Lung (tissue), 12 donors: Measurements from ENCODE around the gene ZNF318. TPM values are rescaled to one million over a fixed set of nuclear protein-coding genes. Genes with fewer than 3 reads are reported as not detected.

Experiments used
- ATAC-seq: fragments of 200-7000 bp; cut with Tn5 transposase; one replicate; pipeline ENCODE4 v1.9.1; 2020; ENCODE audit warnings: moderate number of reproducible peaks; ENCODE audit not compliant: insufficient read depth, low FRiP score
- DNase-seq, 3 donors: peaks; one replicate each; pipeline ENCODE4 v3.0.0-alpha.2; 2013 to 2017
- H3K27ac ChIP-seq, 2 donors: one replicate each; pipeline ENCODE4 v1.5.1; 2013; ENCODE audit warnings: mild to moderate bottlenecking in 2 of 2, moderate library complexity in 2 of 2, control low read depth in 1 of 2, inconsistent platforms in 1 of 2, low read depth in 1 of 2, low read length in 1 of 2
- H3K27me3 ChIP-seq, 3 donors: one replicate each; pipeline ENCODE4 v1.5.1; 2013; ENCODE audit warnings: low read length in 2 of 3; ENCODE audit not compliant: control insufficient read depth in 3 of 3, insufficient read depth in 3 of 3
- H3K36me3 ChIP-seq, 4 donors: one replicate each; pipeline ENCODE4 v1.5.1; 2013; ENCODE audit warnings: low read length in 4 of 4, mild to moderate bottlenecking in 1 of 4, moderate library complexity in 1 of 4; ENCODE audit not compliant: control insufficient read depth in 4 of 4, insufficient read depth in 4 of 4
- H3K4me1 ChIP-seq, 5 donors: one replicate each; pipeline ENCODE4 v1.5.1; 2013; ENCODE audit warnings: low read length in 5 of 5, mild to moderate bottlenecking in 2 of 5, moderate library complexity in 1 of 5; ENCODE audit not compliant: control insufficient read depth in 5 of 5, insufficient read depth in 5 of 5
- H3K4me3 ChIP-seq: one replicate; pipeline ENCODE4 v1.5.1; 2013; ENCODE audit warnings: mild to moderate bottlenecking, control low read depth, moderate library complexity
- H3K9ac ChIP-seq, 2 donors: one replicate each; pipeline ENCODE4 v1.5.1; 2013; ENCODE audit warnings: low read length in 2 of 2, control low read depth in 1 of 2; ENCODE audit not compliant: insufficient read depth in 1 of 2
- H3K9me3 ChIP-seq, 4 donors: one replicate each; pipeline ENCODE4 v1.5.1; 2013; ENCODE audit warnings: low read length in 3 of 4, mild to moderate bottlenecking in 1 of 4, moderate library complexity in 1 of 4; ENCODE audit not compliant: control insufficient read depth in 4 of 4, insufficient read depth in 3 of 4
- WGBS, 2 donors: extraction: QIAGEN DNeasy Blood & Tissue Kit; methylation state at CpG; one replicate each; pipeline ENCODE4 v1.1.7; 2013; 5-methylcytosine and 5-hydroxymethylcytosine counted together
- polyA plus RNA-seq, 2 donors: library from polyadenylated mRNA; stranded (reverse); fragments of 200-250 nt; gene quantifications; one replicate each; pipeline ENCODE4 v1.2.1, GENCODE V29; 2013
- total RNA-seq, 2 donors: library from RNA; depleted of rRNA in 1 of 2; stranded (reverse); fragments of >200 nt in 1 of 2; gene quantifications; one replicate each; pipeline ENCODE4 v1.2.1, GENCODE V29; 2014 to 2021
- TF ChIP-seq, protein P1 (sequence below): IDR thresholded peaks from 2 replicates; pipeline ENCODE4 v1.5.1; 2012; ENCODE audit warnings: mild to moderate bottlenecking; ENCODE audit errors: control extremely low read depth, extremely low read depth
- donor health status: control.
- donor health status: control.
- donor health status: Bipolar disorder and iron deficiency.
- donor health status: healthy.
- donor health status: DM: yes; HTN: yes; CAD: no.

Gene ZNF318
- total and polyA plus RNA-seq, 4 donors = 4.1 to 20.5 (median 8.8) TPM

DNA sequence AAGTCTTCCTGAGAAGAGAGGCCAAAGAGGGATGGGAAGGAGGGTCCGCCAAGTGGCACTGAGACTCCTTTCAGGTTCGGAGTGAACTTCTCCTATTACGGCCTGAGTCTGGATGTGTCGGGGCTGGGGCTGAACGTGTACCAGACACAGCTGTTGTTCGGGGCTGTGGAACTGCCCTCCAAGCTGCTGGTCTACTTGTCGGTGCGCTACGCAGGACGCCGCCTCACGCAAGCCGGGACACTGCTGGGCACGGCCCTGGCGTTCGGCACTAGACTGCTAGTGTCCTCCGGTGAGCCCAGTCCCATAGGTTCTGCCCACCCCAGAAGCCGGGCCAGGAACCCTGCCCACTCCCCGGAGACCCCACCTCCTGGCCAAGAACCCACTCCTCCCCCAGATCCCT, 67.3 kb downstream of the ZNF318 start:
- TF ChIP-seq, protein P1, sequence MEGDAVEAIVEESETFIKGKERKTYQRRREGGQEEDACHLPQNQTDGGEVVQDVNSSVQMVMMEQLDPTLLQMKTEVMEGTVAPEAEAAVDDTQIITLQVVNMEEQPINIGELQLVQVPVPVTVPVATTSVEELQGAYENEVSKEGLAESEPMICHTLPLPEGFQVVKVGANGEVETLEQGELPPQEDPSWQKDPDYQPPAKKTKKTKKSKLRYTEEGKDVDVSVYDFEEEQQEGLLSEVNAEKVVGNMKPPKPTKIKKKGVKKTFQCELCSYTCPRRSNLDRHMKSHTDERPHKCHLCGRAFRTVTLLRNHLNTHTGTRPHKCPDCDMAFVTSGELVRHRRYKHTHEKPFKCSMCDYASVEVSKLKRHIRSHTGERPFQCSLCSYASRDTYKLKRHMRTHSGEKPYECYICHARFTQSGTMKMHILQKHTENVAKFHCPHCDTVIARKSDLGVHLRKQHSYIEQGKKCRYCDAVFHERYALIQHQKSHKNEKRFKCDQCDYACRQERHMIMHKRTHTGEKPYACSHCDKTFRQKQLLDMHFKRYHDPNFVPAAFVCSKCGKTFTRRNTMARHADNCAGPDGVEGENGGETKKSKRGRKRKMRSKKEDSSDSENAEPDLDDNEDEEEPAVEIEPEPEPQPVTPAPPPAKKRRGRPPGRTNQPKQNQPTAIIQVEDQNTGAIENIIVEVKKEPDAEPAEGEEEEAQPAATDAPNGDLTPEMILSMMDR = no peak
- Histone ChIP-seq H3K9ac (no peak overlapping the region), H3K36me3 (no peaks in the 10 kb centered on the region), H3K9me3 (no peaks in the 10 kb centered on the region), H3K27ac (no peak overlapping the region), H3K4me1 (no peaks in the 10 kb centered on the region), H3K27me3 (peaks cover 0 to 3% (median 0%) of the 10 kb centered on the region in 3 donors), H3K4me3 (no peak overlapping the region)
- ATAC-seq = no peak
- DNase-seq = no peak
- WGBS, 2 donors = 84 to 87% methylated on average over 18 to 19 of the region's 19 CpGs

DNA sequence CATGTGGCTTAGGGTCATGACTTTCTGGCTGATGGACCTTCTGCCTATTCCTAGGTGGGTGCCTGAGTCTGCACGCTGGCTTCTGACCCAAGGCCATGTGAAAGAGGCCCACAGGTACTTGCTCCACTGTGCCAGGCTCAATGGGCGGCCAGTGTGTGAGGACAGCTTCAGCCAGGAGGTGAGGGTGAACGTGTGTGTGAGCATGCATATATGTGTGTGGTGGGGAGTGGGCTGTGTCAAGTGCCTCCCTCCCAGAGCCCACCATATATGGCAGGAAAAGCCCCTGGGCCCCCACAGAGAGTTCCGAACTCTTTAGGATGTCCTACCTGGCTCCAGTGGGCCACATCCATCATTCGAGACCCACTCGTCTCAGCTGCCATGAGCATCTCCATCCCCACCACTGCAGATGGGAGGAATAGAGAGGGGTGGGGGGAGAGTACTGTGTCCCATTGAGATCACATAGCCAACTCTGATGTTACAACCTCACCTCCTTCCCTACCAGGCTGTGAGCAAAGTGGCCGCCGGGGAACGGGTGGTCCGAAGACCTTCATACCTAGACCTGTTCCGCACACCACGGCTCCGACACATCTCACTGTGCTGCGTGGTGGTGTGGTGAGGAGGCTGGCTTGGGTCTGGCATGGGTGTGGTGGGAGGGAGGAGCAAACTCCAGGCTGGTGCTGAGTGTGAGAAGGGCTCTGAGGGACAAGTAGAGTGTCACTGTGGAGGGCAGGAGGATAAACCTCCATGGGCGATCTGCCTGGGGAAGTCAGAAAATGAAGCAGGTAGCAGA, 68.2 kb downstream of the ZNF318 start:
- TF ChIP-seq, protein P1 = no peak
- H3K4me3 ChIP-seq = no peak overlapping the region
- H3K27me3 ChIP-seq = peaks cover 0 to 3% (median 0%) of the 10 kb centered on the region in 3 donors
- H3K9me3 ChIP-seq = no peaks in the 10 kb centered on the region
- H3K27ac ChIP-seq = no peak overlapping the region
- ATAC-seq (no peak), DNase-seq (no peak)
- no peak overlapping the region for H3K9ac ChIP-seq
- 86 to 92% methylated on average over 15 of the region's 15 CpGs for WGBS, 2 donors
- no peaks in the 10 kb centered on the region for H3K36me3 ChIP-seq
- H3K4me1 ChIP-seq = no peaks in the 10 kb centered on the region

DNA sequence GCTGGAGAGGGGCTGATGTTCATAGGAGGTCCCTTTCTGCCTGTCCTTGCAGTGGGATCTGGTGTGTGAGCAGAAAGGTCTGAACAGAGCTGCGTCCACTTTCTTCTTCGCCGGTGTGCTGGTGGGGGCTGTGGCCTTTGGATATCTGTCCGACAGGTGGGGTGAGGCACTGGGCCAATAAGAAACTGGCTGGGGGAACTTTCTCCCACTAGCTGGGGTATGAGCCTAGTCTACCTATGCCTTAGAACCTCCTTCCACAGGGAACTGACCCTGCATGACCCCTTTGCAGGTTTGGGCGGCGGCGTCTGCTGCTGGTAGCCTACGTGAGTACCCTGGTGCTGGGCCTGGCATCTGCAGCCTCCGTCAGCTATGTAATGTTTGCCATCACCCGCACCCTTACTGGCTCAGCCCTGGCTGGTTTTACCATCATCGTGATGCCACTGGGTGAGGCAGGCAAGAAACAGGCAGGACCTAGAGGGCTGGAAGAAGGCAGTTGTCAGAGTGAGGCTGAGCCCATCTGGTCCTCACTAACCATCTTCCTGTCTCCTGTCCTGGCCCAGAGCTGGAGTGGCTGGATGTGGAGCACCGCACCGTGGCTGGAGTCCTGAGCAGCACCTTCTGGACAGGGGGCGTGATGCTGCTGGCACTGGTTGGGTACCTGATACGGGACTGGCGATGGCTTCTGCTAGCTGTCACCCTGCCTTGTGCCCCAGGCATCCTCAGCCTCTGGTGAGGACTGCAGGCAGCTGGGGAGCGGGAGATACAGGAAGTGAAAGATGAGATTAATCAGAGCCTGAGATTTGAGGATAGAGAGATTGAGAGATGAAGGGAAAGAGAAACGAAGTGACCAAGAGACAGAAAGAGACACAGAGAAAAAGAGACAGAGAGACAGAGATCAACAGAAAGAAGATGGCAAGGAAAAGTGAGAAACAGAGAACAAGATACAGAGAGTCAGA, 69.8 kb downstream of the ZNF318 start:
- Histone ChIP-seq H3K9ac (no peak overlapping the region), H3K27ac (no peak overlapping the region), H3K4me1 (no peaks in the 10 kb centered on the region), H3K9me3 (no peaks in the 10 kb centered on the region), H3K36me3 (no peaks in the 10 kb centered on the region), H3K27me3 (peaks cover 0 to 3% (median 0%) of the 10 kb centered on the region in 3 donors), H3K4me3 (no peak overlapping the region)
- 79 to 85% methylated on average over 18 of the region's 18 CpGs for WGBS, 2 donors
- TF ChIP-seq, protein P1 = no peak
- ATAC-seq (no peak), DNase-seq (no peak)
